ENCODE measurements around the gene GLB1L.
"Not testable (repeated sequence)": the region's sequence is repeated elsewhere in the genome, so short reads cannot be mapped to it uniquely, and the experiment has no call there.

The GLB1L gene

DNA sequence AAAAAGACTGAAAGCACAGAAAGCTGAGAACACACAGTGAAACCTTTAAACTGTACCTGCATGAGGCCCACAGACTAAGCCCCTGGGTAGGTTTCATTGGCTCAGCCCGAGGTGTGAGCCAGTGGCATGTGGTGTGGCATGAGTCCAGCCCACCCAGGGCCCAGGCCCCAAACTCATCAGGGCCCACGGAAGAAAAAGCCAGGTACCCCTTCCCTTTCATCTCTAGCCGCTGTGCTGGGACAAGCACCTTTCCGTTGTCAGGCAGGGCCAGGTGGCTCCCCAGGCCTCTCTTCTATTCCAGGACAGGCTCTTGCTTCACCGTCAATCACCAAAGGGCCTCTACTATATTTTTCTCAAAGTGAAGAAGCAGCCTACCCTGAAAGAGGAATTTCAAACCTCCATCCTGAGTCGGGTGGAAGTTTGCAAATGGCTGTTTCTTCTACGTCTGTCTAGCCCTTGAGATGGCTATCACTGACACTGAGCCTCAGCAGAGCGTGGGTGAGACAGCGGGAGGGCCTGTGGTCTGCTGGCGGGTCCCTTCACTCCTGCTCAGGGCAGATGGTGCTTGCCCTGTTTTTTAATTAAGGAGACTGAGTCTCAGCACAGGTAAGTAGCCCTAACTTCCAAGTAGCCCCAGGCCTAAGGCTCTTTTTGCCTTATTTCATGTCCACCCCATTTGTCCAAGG lies 42.5 kb upstream of the GLB1L start:
- ATAC-seq = no peak
- TF ChIP-seq ARNTL (CRISPR knock-in tag; IDR thresholded peaks at IDR 0.05; ENCODE audit: borderline replicate concordance, low read depth) (no peak), ZC3H10 (CRISPR knock-in tag; IDR thresholded peaks at IDR 0.05) (no peak), ZFP3 (CRISPR knock-in tag; IDR thresholded peaks at IDR 0.05) (no peak), RARB (CRISPR knock-in tag; IDR thresholded peaks at IDR 0.05) (no peak), ZFP30 (CRISPR knock-in tag; IDR thresholded peaks at IDR 0.05) (no peak), ZNF565 (CRISPR knock-in tag; conservative IDR thresholded peaks at IDR 0.05; ENCODE audit: low read depth) (no peak), TCF4 (CRISPR knock-in tag; IDR thresholded peaks at IDR 0.05; ENCODE audit: borderline replicate concordance) (no peak), CSDC2 (CRISPR knock-in tag; IDR thresholded peaks at IDR 0.05) (no peak), GLIS3 (CRISPR knock-in tag; IDR thresholded peaks at IDR 0.05) (no peak), ZNF70 (CRISPR knock-in tag; IDR thresholded peaks at IDR 0.05) (no peak), ISL1 (CRISPR knock-in tag; IDR thresholded peaks at IDR 0.05) (no peak), BACH2 (CRISPR knock-in tag; IDR thresholded peaks at IDR 0.05; ENCODE audit: borderline replicate concordance) (no peak), ESRRG (CRISPR knock-in tag; IDR thresholded peaks at IDR 0.05) (no peak), OSR1 (CRISPR knock-in tag; IDR thresholded peaks at IDR 0.05) (no peak), TOX (CRISPR knock-in tag; IDR thresholded peaks at IDR 0.05; ENCODE audit: borderline replicate concordance) (no peak)
- TF ChIP-seq, protein P1, sequence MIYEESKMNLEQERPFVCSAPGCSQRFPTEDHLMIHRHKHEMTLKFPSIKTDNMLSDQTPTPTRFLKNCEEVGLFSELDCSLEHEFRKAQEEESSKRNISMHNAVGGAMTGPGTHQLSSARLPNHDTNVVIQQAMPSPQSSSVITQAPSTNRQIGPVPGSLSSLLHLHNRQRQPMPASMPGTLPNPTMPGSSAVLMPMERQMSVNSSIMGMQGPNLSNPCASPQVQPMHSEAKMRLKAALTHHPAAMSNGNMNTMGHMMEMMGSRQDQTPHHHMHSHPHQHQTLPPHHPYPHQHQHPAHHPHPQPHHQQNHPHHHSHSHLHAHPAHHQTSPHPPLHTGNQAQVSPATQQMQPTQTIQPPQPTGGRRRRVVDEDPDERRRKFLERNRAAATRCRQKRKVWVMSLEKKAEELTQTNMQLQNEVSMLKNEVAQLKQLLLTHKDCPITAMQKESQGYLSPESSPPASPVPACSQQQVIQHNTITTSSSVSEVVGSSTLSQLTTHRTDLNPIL (CRISPR knock-in tag; IDR thresholded peaks at IDR 0.05; ENCODE audit: low read depth) = no peak
- TF ChIP-seq, protein P2, sequence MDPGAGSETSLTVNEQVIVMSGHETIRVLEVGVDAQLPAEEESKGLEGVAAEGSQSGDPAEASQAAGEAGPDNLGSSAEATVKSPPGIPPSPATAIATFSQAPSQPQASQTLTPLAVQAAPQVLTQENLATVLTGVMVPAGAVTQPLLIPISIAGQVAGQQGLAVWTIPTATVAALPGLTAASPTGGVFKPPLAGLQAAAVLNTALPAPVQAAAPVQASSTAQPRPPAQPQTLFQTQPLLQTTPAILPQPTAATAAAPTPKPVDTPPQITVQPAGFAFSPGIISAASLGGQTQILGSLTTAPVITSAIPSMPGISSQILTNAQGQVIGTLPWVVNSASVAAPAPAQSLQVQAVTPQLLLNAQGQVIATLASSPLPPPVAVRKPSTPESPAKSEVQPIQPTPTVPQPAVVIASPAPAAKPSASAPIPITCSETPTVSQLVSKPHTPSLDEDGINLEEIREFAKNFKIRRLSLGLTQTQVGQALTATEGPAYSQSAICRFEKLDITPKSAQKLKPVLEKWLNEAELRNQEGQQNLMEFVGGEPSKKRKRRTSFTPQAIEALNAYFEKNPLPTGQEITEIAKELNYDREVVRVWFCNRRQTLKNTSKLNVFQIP (CRISPR knock-in tag; IDR thresholded peaks at IDR 0.05; ENCODE audit: borderline replicate concordance, low read depth) = no peak
- TF ChIP-seq, protein P3, sequence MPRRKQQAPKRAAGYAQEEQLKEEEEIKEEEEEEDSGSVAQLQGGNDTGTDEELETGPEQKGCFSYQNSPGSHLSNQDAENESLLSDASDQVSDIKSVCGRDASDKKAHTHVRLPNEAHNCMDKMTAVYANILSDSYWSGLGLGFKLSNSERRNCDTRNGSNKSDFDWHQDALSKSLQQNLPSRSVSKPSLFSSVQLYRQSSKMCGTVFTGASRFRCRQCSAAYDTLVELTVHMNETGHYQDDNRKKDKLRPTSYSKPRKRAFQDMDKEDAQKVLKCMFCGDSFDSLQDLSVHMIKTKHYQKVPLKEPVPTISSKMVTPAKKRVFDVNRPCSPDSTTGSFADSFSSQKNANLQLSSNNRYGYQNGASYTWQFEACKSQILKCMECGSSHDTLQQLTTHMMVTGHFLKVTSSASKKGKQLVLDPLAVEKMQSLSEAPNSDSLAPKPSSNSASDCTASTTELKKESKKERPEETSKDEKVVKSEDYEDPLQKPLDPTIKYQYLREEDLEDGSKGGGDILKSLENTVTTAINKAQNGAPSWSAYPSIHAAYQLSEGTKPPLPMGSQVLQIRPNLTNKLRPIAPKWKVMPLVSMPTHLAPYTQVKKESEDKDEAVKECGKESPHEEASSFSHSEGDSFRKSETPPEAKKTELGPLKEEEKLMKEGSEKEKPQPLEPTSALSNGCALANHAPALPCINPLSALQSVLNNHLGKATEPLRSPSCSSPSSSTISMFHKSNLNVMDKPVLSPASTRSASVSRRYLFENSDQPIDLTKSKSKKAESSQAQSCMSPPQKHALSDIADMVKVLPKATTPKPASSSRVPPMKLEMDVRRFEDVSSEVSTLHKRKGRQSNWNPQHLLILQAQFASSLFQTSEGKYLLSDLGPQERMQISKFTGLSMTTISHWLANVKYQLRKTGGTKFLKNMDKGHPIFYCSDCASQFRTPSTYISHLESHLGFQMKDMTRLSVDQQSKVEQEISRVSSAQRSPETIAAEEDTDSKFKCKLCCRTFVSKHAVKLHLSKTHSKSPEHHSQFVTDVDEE (CRISPR knock-in tag; IDR thresholded peaks at IDR 0.05) = no peak
- TF ChIP-seq, protein P4, sequence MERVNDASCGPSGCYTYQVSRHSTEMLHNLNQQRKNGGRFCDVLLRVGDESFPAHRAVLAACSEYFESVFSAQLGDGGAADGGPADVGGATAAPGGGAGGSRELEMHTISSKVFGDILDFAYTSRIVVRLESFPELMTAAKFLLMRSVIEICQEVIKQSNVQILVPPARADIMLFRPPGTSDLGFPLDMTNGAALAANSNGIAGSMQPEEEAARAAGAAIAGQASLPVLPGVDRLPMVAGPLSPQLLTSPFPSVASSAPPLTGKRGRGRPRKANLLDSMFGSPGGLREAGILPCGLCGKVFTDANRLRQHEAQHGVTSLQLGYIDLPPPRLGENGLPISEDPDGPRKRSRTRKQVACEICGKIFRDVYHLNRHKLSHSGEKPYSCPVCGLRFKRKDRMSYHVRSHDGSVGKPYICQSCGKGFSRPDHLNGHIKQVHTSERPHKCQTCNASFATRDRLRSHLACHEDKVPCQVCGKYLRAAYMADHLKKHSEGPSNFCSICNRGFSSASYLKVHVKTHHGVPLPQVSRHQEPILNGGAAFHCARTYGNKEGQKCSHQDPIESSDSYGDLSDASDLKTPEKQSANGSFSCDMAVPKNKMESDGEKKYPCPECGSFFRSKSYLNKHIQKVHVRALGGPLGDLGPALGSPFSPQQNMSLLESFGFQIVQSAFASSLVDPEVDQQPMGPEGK (CRISPR knock-in tag; IDR thresholded peaks at IDR 0.05; ENCODE audit: borderline replicate concordance) = no peak

DNA sequence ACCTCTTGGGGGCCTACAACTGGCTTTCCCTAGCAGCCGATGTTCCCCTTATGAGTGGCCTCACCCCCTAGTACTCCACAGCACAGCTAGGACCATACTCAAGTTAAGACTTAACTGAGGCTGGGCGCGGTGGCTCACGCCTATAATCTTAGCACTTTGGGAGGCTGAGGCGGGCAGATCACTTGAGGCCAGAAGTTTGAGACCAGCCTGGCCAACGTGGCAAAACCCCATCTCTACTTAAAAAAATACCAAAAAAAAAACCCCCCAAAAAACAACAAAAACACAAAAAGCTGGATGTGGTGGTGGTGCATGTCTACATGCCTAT lies 41.8 kb upstream of the GLB1L start:
- ATAC-seq = not testable (repeated sequence)

DNA sequence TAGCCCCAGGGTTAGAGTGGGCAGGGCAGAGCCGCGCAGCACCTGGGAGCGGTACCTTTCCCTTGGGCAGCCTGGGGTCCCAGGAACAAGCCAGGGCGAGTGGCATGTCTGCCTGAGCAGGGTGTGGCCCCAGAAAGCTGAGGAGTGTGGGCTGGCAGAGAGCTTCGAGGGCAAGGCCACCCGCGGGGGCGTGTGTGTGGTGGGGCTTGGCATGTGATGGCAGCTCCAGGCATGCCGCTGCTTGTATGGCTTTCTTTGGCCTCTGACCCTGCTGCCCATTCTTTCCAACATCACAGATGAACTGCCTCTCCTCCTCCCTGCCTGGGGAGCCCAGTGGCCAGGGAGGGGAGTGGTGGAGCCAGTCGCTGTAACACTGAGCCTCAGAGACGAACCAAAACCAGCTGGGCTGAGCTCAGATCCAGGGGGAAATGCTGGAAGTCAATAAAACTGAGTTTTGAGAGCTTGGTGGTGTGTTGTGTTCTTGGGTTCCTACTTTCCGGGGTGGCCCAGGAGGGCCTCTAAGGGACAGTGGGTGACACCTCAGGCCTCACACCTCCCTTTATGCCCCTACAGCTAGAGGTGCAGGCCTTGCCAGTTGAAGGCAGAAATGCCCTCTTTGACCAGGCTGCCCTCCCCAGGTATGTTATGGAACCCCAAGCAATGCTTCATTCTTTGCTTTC lies 41.3 kb upstream of the GLB1L start:
- ATAC-seq = no peak
- TF ChIP-seq, protein P1 (CRISPR knock-in tag; IDR thresholded peaks at IDR 0.05; ENCODE audit: low read depth) = no peak
- TF ChIP-seq, protein P5, sequence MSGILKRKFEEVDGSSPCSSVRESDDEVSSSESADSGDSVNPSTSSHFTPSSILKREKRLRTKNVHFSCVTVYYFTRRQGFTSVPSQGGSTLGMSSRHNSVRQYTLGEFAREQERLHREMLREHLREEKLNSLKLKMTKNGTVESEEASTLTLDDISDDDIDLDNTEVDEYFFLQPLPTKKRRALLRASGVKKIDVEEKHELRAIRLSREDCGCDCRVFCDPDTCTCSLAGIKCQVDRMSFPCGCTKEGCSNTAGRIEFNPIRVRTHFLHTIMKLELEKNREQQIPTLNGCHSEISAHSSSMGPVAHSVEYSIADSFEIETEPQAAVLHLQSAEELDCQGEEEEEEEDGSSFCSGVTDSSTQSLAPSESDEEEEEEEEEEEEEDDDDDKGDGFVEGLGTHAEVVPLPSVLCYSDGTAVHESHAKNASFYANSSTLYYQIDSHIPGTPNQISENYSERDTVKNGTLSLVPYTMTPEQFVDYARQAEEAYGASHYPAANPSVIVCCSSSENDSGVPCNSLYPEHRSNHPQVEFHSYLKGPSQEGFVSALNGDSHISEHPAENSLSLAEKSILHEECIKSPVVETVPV (CRISPR knock-in tag; IDR thresholded peaks at IDR 0.05) = no peak
- no peak for TF ChIP-seq ZFP3 (CRISPR knock-in tag; IDR thresholded peaks at IDR 0.05)
- TF ChIP-seq ZNF8 (CRISPR knock-in tag; IDR thresholded peaks at IDR 0.05) = no peak
- TF ChIP-seq ARNTL (CRISPR knock-in tag; IDR thresholded peaks at IDR 0.05; ENCODE audit: borderline replicate concordance, low read depth) = no peak

Measured in SK-N-SH treated with all-trans-retinoic acid at 6 μM for 48 hours (cell line).